ENCODE measurements around the gene HTR3D. TPM values are rescaled to one million over a fixed set of nuclear protein-coding genes. Genes with fewer than 3 reads are reported as not detected.

The HTR3D gene
- total RNA-seq, 1 experiment from 2014 or later: not detected

DNA sequence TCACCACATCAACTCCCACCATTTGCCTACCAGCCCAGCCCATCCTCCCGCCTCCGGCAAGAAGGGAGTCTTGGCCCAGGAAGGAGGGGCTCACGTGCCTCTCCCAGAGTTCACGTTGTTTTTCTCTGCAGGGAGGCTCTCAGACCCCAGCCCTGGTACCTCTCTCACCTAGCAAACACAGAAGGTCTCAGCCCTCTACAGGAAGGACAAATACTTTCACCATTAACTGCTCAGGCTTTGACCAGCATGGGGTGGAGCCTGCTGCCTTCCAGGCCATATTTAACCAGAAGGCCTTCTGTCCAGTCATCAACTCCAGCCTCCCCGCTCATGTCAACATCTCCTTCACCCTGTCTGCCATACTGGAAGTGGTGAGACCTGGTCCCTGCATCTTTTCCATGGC is 46.3 kb downstream of the HTR3D start:
- POLR2A ChIA-PET: no interaction called here
- ATAC-seq: peak; percentile 80
- no peaks in the 10 kb centered on the region for H3K27me3 Mint-ChIP-seq (ENCODE audit: low read depth)
- CTCF ChIA-PET: no interaction called here
- peaks cover 12% of the 10 kb centered on the region for H3K9me3 Mint-ChIP-seq
- TF ChIP-seq NR3C1 (CRISPR knock-in tag; conservative IDR thresholded peaks at IDR 0.05; ENCODE audit: low read depth) (no peak), FOXK1 (CRISPR knock-in tag; IDR thresholded peaks at IDR 0.05) (no peak), FOXP1 (CRISPR knock-in tag; IDR thresholded peaks at IDR 0.05; ENCODE audit: borderline replicate concordance) (no peak), JUN (CRISPR knock-in tag; IDR thresholded peaks at IDR 0.05) (no peak), GRHL2 (CRISPR knock-in tag; IDR thresholded peaks at IDR 0.05; ENCODE audit: insufficient replicate concordance, severe bottlenecking) (no peak), TP53 (CRISPR knock-in tag; IDR thresholded peaks at IDR 0.05) (no peak), ZNF671 (CRISPR knock-in tag; IDR thresholded peaks at IDR 0.05) (no peak)
- TF ChIP-seq, protein P1, sequence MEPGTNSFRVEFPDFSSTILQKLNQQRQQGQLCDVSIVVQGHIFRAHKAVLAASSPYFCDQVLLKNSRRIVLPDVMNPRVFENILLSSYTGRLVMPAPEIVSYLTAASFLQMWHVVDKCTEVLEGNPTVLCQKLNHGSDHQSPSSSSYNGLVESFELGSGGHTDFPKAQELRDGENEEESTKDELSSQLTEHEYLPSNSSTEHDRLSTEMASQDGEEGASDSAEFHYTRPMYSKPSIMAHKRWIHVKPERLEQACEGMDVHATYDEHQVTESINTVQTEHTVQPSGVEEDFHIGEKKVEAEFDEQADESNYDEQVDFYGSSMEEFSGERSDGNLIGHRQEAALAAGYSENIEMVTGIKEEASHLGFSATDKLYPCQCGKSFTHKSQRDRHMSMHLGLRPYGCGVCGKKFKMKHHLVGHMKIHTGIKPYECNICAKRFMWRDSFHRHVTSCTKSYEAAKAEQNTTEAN (CRISPR knock-in tag; IDR thresholded peaks at IDR 0.05): no peak
- TF ChIP-seq, protein P2, sequence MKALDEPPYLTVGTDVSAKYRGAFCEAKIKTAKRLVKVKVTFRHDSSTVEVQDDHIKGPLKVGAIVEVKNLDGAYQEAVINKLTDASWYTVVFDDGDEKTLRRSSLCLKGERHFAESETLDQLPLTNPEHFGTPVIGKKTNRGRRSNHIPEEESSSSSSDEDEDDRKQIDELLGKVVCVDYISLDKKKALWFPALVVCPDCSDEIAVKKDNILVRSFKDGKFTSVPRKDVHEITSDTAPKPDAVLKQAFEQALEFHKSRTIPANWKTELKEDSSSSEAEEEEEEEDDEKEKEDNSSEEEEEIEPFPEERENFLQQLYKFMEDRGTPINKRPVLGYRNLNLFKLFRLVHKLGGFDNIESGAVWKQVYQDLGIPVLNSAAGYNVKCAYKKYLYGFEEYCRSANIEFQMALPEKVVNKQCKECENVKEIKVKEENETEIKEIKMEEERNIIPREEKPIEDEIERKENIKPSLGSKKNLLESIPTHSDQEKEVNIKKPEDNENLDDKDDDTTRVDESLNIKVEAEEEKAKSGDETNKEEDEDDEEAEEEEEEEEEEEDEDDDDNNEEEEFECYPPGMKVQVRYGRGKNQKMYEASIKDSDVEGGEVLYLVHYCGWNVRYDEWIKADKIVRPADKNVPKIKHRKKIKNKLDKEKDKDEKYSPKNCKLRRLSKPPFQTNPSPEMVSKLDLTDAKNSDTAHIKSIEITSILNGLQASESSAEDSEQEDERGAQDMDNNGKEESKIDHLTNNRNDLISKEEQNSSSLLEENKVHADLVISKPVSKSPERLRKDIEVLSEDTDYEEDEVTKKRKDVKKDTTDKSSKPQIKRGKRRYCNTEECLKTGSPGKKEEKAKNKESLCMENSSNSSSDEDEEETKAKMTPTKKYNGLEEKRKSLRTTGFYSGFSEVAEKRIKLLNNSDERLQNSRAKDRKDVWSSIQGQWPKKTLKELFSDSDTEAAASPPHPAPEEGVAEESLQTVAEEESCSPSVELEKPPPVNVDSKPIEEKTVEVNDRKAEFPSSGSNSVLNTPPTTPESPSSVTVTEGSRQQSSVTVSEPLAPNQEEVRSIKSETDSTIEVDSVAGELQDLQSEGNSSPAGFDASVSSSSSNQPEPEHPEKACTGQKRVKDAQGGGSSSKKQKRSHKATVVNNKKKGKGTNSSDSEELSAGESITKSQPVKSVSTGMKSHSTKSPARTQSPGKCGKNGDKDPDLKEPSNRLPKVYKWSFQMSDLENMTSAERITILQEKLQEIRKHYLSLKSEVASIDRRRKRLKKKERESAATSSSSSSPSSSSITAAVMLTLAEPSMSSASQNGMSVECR (CRISPR knock-in tag; IDR thresholded peaks at IDR 0.05; ENCODE audit: borderline replicate concordance): no peak
- TF ChIP-seq, protein P3, sequence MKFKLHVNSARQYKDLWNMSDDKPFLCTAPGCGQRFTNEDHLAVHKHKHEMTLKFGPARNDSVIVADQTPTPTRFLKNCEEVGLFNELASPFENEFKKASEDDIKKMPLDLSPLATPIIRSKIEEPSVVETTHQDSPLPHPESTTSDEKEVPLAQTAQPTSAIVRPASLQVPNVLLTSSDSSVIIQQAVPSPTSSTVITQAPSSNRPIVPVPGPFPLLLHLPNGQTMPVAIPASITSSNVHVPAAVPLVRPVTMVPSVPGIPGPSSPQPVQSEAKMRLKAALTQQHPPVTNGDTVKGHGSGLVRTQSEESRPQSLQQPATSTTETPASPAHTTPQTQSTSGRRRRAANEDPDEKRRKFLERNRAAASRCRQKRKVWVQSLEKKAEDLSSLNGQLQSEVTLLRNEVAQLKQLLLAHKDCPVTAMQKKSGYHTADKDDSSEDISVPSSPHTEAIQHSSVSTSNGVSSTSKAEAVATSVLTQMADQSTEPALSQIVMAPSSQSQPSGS (CRISPR knock-in tag; IDR thresholded peaks at IDR 0.05; ENCODE audit: borderline replicate concordance, low read depth): no peak
- TF ChIP-seq, protein P4, sequence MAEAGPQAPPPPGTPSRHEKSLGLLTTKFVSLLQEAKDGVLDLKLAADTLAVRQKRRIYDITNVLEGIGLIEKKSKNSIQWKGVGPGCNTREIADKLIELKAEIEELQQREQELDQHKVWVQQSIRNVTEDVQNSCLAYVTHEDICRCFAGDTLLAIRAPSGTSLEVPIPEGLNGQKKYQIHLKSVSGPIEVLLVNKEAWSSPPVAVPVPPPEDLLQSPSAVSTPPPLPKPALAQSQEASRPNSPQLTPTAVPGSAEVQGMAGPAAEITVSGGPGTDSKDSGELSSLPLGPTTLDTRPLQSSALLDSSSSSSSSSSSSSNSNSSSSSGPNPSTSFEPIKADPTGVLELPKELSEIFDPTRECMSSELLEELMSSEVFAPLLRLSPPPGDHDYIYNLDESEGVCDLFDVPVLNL (CRISPR knock-in tag; IDR thresholded peaks at IDR 0.05; ENCODE audit: borderline replicate concordance, low read depth): no peak
- H3K4me1 Mint-ChIP-seq: peaks cover 9% of the 10 kb centered on the region
- H3K4me3 Mint-ChIP-seq: no peak overlapping the region
- no peak overlapping the region for H3K27ac Mint-ChIP-seq
- no peak for DNase-seq (ENCODE audit: low spot score)
- peaks cover 3% of the 10 kb centered on the region; the same call in 1 of the 2 replicates for H3K36me3 Mint-ChIP-seq

DNA sequence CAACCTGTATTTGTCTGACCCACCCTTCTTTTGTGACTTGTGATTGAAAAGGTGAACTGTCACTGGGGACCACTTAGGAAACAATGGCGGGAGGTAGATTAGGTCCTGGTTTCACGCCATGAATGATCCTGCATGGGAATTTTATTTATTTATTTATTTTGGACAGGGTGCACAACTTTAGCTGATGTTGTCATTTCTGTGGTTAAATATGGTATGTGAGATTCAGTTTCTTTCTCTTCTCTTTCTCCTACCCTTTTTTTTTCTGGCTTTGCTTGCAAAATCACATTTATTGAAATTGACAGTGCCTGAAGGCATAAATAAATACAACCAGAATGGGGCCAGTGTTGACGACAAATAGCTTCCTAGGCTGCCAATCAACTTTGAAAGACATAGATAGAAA is 47.3 kb downstream of the HTR3D start:
- ChIA-PET CTCF (no interaction called here), POLR2A (no interaction called here)
- H3K9me3 Mint-ChIP-seq: peaks cover 12% of the 10 kb centered on the region
- DNase-seq (ENCODE audit: low spot score) (no peak), ATAC-seq (no peak)
- no peak overlapping the region for H3K27ac Mint-ChIP-seq
- no peak overlapping the region for H3K4me3 Mint-ChIP-seq
- peaks cover 5% of the 10 kb centered on the region for H3K4me1 Mint-ChIP-seq
- peaks cover 3% of the 10 kb centered on the region; the same call in 1 of the 2 replicates for H3K36me3 Mint-ChIP-seq
- no peaks in the 10 kb centered on the region for H3K27me3 Mint-ChIP-seq (ENCODE audit: low read depth)
- TF ChIP-seq, protein P5, sequence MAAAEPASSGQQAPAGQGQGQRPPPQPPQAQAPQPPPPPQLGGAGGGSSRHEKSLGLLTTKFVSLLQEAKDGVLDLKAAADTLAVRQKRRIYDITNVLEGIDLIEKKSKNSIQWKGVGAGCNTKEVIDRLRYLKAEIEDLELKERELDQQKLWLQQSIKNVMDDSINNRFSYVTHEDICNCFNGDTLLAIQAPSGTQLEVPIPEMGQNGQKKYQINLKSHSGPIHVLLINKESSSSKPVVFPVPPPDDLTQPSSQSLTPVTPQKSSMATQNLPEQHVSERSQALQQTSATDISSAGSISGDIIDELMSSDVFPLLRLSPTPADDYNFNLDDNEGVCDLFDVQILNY (CRISPR knock-in tag; IDR thresholded peaks at IDR 0.05): no peak
- TF ChIP-seq RELA (CRISPR knock-in tag; IDR thresholded peaks at IDR 0.05; ENCODE audit: borderline replicate concordance) (no peak), CREM (CRISPR knock-in tag; IDR thresholded peaks at IDR 0.05) (no peak), SMAD3 (CRISPR knock-in tag; IDR thresholded peaks at IDR 0.05; ENCODE audit: borderline replicate concordance) (no peak), MXD4 (CRISPR knock-in tag; IDR thresholded peaks at IDR 0.05; ENCODE audit: borderline replicate concordance) (no peak), ATF1 (CRISPR knock-in tag; IDR thresholded peaks at IDR 0.05) (no peak), ZNF317 (CRISPR knock-in tag; IDR thresholded peaks at IDR 0.05; ENCODE audit: borderline replicate concordance, low read depth) (no peak)
- TF ChIP-seq, protein P6, sequence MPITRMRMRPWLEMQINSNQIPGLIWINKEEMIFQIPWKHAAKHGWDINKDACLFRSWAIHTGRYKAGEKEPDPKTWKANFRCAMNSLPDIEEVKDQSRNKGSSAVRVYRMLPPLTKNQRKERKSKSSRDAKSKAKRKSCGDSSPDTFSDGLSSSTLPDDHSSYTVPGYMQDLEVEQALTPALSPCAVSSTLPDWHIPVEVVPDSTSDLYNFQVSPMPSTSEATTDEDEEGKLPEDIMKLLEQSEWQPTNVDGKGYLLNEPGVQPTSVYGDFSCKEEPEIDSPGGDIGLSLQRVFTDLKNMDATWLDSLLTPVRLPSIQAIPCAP (CRISPR knock-in tag; IDR thresholded peaks at IDR 0.05): no peak
- TF ChIP-seq, protein P7, sequence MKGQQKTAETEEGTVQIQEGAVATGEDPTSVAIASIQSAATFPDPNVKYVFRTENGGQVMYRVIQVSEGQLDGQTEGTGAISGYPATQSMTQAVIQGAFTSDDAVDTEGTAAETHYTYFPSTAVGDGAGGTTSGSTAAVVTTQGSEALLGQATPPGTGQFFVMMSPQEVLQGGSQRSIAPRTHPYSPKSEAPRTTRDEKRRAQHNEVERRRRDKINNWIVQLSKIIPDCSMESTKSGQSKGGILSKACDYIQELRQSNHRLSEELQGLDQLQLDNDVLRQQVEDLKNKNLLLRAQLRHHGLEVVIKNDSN (CRISPR knock-in tag; IDR thresholded peaks at IDR 0.05): no peak

Data from WTC11 (cell line).